ENCODE measurements around the gene CCDC47.
A peak's percentile ranks its signal among the peaks of the same experiment; 100 is the strongest.

The CCDC47 gene

DNA sequence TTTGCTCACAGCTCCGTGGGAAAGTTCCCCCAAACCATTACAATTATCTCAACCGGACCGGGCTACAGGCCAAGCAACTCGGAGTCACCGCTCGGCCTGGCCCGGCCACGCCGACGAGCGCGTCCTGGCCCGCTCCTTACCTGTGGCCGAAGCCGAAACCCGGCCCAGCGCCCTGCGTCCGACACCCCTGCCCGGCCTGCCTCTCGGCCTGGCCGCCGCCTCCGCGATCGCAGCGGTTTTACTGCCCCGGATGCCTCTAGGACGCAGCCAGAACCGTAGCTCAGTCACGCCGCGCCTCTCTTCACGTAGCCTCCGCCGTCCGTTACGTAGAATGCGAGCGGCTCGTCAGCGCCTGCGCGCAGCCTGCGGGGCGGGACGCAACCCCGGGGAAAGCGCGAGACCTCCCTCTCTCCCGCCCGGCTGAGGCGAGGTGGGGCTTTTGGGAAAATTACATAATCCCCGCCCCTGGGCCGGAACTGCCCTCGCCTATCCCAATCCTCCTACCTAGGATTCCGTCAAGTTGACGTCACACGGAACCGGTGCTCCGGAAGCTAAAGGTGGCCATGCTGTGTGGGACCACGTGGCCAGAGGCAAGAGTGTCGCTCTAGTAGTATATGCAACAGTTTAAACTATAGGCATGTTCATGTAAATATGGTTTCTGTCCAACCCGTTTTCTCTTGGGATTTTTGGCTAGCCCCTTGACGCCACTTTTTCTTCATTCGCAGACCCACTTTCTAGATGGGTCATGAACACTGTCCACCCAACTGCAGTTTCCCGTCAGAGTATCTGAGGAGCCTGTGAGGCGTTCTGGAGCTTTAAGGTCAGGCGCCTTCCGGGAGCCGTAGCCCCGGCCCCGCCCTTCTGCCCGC lies at the start of gene CCDC47:
TSS of gene CCDC47 (minus strand) at position 326 of the 869 bp plus-strand sequence. CDS start 7,422 bp downstream, outside the sequence.
- H3K9me3 ChIP-seq (ENCODE audit: control insufficient read depth, insufficient read depth, low read length), result no peaks in the 10 kb centered on the region
- peak within 1 kb of the TSS; percentile 78 for H3K9ac ChIP-seq (ENCODE audit: low read depth, low read length)
- peaks cover 4% of the 10 kb centered on the region for H3K4me1 ChIP-seq (ENCODE audit: insufficient read depth, low read length)
- H3K36me3 ChIP-seq (ENCODE audit: insufficient read depth, low read length), result 0 out of 2 replicates have a peak, but pooled peaks cover 5% of the 10 kb centered on the region

GRCh38 chr17:63822537-63822936 lies 49.1 kb upstream of the CCDC47 start:
- H3K9me3 ChIP-seq (ENCODE audit: control insufficient read depth, insufficient read depth, low read length), result no peaks in the 10 kb centered on the region
- H3K36me3 ChIP-seq (ENCODE audit: insufficient read depth, low read length), result peaks cover 67% of the 10 kb centered on the region
- H3K9ac ChIP-seq (ENCODE audit: low read depth, low read length), result no peak overlapping the region
- 0 out of 2 replicates have a peak, but pooled peaks cover 5% of the 10 kb centered on the region for H3K4me1 ChIP-seq (ENCODE audit: insufficient read depth, low read length)

DNA sequence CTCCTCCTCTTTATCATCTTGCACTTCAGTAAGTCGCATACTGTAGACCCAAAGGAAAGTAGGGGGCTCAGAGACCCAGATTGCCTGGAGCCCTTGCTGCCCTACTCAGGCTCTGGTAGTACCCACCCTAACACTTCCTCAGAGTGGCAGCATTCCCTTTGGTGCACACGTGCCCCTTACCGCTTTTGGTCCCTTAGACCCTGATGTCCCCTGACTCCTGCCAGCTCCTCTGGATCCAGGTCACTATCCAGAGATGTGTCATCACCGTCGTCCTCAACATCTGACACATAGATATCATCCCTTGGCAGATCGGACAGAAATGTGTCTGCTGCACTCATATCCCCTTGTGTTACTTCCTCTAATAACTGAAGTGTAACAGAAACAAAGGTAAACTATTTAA lies 48.4 kb upstream of the CCDC47 start:
- Histone ChIP-seq H3K36me3 (ENCODE audit: insufficient read depth, low read length) (peaks cover 74% of the 10 kb centered on the region), H3K9ac (ENCODE audit: low read depth, low read length) (no peak overlapping the region)

DNA sequence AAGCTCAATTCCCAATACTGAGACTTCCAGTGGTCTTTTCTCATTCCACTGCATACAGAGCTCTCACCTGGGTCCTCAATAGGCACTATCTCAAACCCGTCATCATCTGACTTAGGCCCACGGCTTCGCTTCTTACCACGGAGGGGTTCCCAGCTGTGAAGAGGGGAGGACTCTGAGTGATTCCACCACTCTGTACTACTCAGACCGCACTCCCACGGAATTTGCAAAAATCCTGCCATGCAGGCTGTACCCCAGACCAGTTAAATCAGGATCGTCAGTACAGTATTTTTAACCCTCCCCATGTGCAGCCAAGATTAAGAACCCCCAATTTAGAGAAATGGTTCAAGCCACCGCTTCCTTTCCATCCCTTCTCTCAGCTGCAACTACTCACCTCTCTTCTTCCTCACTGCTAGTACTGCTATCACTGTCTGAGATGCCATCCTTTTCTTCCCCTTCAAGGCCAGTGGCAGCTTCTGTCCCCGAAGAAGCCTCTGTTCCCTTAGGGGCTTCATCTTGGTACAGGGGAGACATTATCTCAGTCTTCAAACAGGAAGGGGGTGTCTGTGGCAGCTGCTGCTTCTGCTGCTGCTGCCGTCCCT lies 47.7 kb upstream of the CCDC47 start:
- H3K4me1 ChIP-seq (ENCODE audit: insufficient read depth, low read length), result 0 out of 2 replicates have a peak, but pooled peaks cover 5% of the 10 kb centered on the region
- no peak overlapping the region for H3K9ac ChIP-seq (ENCODE audit: low read depth, low read length)
- H3K36me3 ChIP-seq (ENCODE audit: insufficient read depth, low read length), result peaks cover 82% of the 10 kb centered on the region
- no peaks in the 10 kb centered on the region for H3K9me3 ChIP-seq (ENCODE audit: control insufficient read depth, insufficient read depth, low read length)

More for the DNA sequence above, 48.4 kb upstream of the CCDC47 start:
- H3K4me1 ChIP-seq (ENCODE audit: insufficient read depth, low read length), result 0 out of 2 replicates have a peak, but pooled peaks cover 5% of the 10 kb centered on the region
- no peaks in the 10 kb centered on the region for H3K9me3 ChIP-seq (ENCODE audit: control insufficient read depth, insufficient read depth, low read length)

GRCh38 chr17:63819585-63820537 lies 46.5 kb upstream of the CCDC47 start:
- Histone ChIP-seq H3K9ac (ENCODE audit: low read depth, low read length) (no peak overlapping the region), H3K4me1 (ENCODE audit: insufficient read depth, low read length) (no peaks in the 10 kb centered on the region), H3K9me3 (ENCODE audit: control insufficient read depth, insufficient read depth, low read length) (no peaks in the 10 kb centered on the region), H3K36me3 (ENCODE audit: insufficient read depth, low read length) (peaks cover 82% of the 10 kb centered on the region)

GRCh38 chr17:63819131-63819530 lies 45.7 kb upstream of the CCDC47 start:
- Histone ChIP-seq H3K9me3 (ENCODE audit: control insufficient read depth, insufficient read depth, low read length) (no peaks in the 10 kb centered on the region), H3K4me1 (ENCODE audit: insufficient read depth, low read length) (no peaks in the 10 kb centered on the region), H3K36me3 (ENCODE audit: insufficient read depth, low read length) (peaks cover 80% of the 10 kb centered on the region), H3K9ac (ENCODE audit: low read depth, low read length) (no peak overlapping the region)

GRCh38 chr17:63817736-63818385 lies 44.5 kb upstream of the CCDC47 start:
- Histone ChIP-seq H3K9me3 (ENCODE audit: control insufficient read depth, insufficient read depth, low read length) (no peaks in the 10 kb centered on the region), H3K9ac (ENCODE audit: low read depth, low read length) (no peak overlapping the region), H3K36me3 (ENCODE audit: insufficient read depth, low read length) (peaks cover 84% of the 10 kb centered on the region), H3K4me1 (ENCODE audit: insufficient read depth, low read length) (no peaks in the 10 kb centered on the region)

DNA sequence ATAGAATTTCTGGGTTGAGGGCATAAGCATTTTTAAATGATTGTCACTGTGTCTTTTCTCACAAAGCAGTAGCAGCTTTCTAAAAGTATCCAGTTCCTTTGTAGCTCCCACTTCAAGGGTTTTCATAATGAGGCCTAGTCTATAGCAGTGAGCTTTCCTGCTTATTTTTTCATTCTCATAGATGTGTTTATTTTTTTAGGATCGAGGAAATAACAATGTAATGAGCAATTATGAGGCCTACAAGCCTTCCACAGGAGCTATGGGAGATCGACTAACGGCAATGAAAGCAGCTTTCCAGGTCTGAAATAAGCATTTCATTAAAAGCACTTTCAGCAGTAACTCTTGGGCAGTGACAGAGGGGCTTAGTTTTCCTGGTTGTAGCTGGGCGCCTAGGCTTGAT lies 43.3 kb upstream of the CCDC47 start:
- Histone ChIP-seq H3K9ac (ENCODE audit: low read depth, low read length) (no peak overlapping the region), H3K9me3 (ENCODE audit: control insufficient read depth, insufficient read depth, low read length) (no peaks in the 10 kb centered on the region), H3K36me3 (ENCODE audit: insufficient read depth, low read length) (peaks cover 84% of the 10 kb centered on the region), H3K4me1 (ENCODE audit: insufficient read depth, low read length) (no peaks in the 10 kb centered on the region)

DNA sequence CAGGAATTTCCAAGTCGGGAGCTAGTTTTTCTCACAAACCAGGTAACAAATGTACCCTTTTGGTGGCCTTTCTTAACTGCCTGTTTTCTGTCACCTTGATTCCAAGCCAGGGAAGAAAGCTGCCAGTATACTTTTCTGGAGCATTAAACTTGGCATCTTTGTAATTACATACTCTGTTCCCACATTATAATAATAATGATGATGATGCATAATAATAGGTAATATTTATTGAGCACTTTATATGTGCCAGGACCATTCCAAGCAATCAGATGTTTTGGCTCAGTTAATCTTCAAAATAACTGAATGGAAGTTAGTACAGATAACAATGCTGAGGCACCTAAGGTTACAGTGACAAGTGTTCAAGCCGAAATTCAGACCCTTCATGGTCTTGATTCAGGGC lies 42.7 kb upstream of the CCDC47 start:
- H3K4me1 ChIP-seq (ENCODE audit: insufficient read depth, low read length), result no peaks in the 10 kb centered on the region
- no peaks in the 10 kb centered on the region for H3K9me3 ChIP-seq (ENCODE audit: control insufficient read depth, insufficient read depth, low read length)
- no peak overlapping the region for H3K9ac ChIP-seq (ENCODE audit: low read depth, low read length)
- peaks cover 87% of the 10 kb centered on the region for H3K36me3 ChIP-seq (ENCODE audit: insufficient read depth, low read length)

- Histone ChIP-seq H3K4me1 (ENCODE audit: insufficient read depth, low read length) (no peaks in the 10 kb centered on the region), H3K9ac (ENCODE audit: low read depth, low read length) (no peak overlapping the region), H3K36me3 (ENCODE audit: insufficient read depth, low read length) (peaks cover 77% of the 10 kb centered on the region)
These were observed 36.6 kb upstream of the CCDC47 start for GRCh38 chr17:63809970-63810369.

DNA sequence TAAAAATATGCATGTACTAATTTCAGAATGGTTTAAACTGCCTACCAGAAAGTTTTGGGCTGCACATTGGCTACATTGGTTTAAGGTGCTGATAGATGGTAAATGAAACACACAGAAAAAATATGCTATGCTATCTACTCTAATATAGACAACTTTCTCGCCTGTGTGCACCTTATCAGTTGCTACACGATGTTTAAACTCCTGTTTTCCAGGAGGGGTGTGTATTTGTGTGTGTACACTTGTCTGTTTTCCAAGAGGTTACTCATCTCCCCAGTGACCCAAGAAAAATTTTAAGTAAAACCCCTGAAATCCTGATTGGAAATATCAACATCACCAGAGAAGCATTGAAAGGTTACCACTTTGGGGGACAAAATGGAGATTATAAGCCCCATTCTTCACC lies 32.2 kb upstream of the CCDC47 start:
- Histone ChIP-seq H3K36me3 (ENCODE audit: insufficient read depth, low read length) (peaks cover 61% of the 10 kb centered on the region), H3K9me3 (ENCODE audit: control insufficient read depth, insufficient read depth, low read length) (no peaks in the 10 kb centered on the region), H3K9ac (ENCODE audit: low read depth, low read length) (no peak overlapping the region), H3K4me1 (ENCODE audit: insufficient read depth, low read length) (no peaks in the 10 kb centered on the region)

More at GRCh38 chr17:63809970-63810369, 36.6 kb upstream of the CCDC47 start:
- no peaks in the 10 kb centered on the region for H3K9me3 ChIP-seq (ENCODE audit: control insufficient read depth, insufficient read depth, low read length)

- no peak overlapping the region for H3K9ac ChIP-seq (ENCODE audit: low read depth, low read length)
- peaks cover 65% of the 10 kb centered on the region for H3K36me3 ChIP-seq (ENCODE audit: insufficient read depth, low read length)
- no peaks in the 10 kb centered on the region for H3K4me1 ChIP-seq (ENCODE audit: insufficient read depth, low read length)
- no peaks in the 10 kb centered on the region for H3K9me3 ChIP-seq (ENCODE audit: control insufficient read depth, insufficient read depth, low read length)
These were observed 30.9 kb upstream of the CCDC47 start for GRCh38 chr17:63804328-63804727.

DNA sequence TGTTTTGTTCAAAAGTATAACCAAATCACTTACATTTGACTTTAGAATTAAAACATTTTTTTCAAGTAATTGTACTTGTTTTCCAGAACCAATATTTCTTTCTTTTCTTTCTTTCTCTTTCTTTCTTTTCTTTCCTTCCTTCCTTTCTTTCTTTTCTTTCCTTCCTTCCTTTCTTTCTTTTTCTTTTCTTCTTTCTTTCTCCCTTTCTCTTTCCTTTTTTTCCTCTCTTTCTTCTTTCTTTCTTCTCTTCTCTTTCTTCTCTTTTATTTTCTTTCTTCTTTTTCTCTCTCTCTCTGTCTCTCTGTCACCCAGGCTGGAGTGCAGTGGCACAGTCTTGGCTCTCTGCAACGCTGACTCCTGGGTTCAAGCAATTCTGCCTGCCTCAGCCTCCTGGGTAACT lies 27.4 kb upstream of the CCDC47 start:
- no peaks in the 10 kb centered on the region for H3K9me3 ChIP-seq (ENCODE audit: control insufficient read depth, insufficient read depth, low read length)
- H3K36me3 ChIP-seq (ENCODE audit: insufficient read depth, low read length), result peaks cover 58% of the 10 kb centered on the region

More for the DNA sequence above, 27.4 kb upstream of the CCDC47 start:
- no peaks in the 10 kb centered on the region for H3K4me1 ChIP-seq (ENCODE audit: insufficient read depth, low read length)
- no peak overlapping the region for H3K9ac ChIP-seq (ENCODE audit: low read depth, low read length)

Measured in ES-I3 (cell line).